Measurements from ENCODE around the gene TRMT61A. TPM values are rescaled to one million over a fixed set of nuclear protein-coding genes. Genes with fewer than 3 reads are reported as not detected.

TRMT61A gene
- 11.3 and 12.8 TPM in 2 replicates for total RNA-seq

GRCh38 chr14:103528587-103529382 is at the start of gene TRMT61A:
TSS of gene TRMT61A (plus strand) at chr14:103529196. CDS start at chr14:103529979, 783 bp downstream.

GRCh38 chr14:103522649-103523574 is 6.1 kb upstream of the TRMT61A start, which contains the start of gene CKB:
TSS of gene CKB (minus strand) at chr14:103522830. CDS start at chr14:103522493, 337 bp downstream.

GRCh38 chr14:103562429-103563225 is 33.6 kb downstream of the TRMT61A start, which contains the start of the genes BAG5 and COA8:
TSS of gene BAG5 (minus strand) at chr14:103562657. CDS start at chr14:103561164, 1,493 bp downstream.
TSS of gene COA8 (plus strand) at chr14:103562960. CDS start at chr14:103563002, 42 bp downstream.

Other genes with a start within 250 kb of the TRMT61A start
- 85.5 and 116 TPM in 2 replicates for gene EIF5, start 195.0 kb upstream of the TRMT61A start, total RNA-seq
- 51.4 and 70.6 TPM in 2 replicates for gene MARK3, start 143.8 kb upstream of the TRMT61A start, total RNA-seq
- gene CKB, start 6.4 kb upstream of the TRMT61A start, total RNA-seq: 33.5 and 34.5 TPM in 2 replicates
- gene BAG5, start 33.5 kb downstream of the TRMT61A start, total RNA-seq: 34.2 and 39.0 TPM in 2 replicates
- 25.1 and 36.2 TPM in 2 replicates for gene COA8, start 33.8 kb downstream of the TRMT61A start, total RNA-seq
- gene KLC1, start 100.0 kb downstream of the TRMT61A start, total RNA-seq: 126 and 147 TPM in 2 replicates
- gene XRCC3, start 186.3 kb downstream of the TRMT61A start, total RNA-seq: 8.4 and 16.0 TPM in 2 replicates
- gene ZFYVE21, start 186.6 kb downstream of the TRMT61A start, total RNA-seq: 77.8 and 94.8 TPM in 2 replicates